HPDE6-E6E7 (cell line): ENCODE measurements around the gene KDSR.
"Not testable (repeated sequence)": the region's sequence is repeated elsewhere in the genome, so short reads cannot be mapped to it uniquely, and the experiment has no call there.

Experiments
- DNase-seq: peaks from one replicate; pipeline ENCODE4 v3.0.0; 2011; ENCODE audit warnings: missing footprints; ENCODE audit errors: extremely low spot score

KDSR gene

DNA sequence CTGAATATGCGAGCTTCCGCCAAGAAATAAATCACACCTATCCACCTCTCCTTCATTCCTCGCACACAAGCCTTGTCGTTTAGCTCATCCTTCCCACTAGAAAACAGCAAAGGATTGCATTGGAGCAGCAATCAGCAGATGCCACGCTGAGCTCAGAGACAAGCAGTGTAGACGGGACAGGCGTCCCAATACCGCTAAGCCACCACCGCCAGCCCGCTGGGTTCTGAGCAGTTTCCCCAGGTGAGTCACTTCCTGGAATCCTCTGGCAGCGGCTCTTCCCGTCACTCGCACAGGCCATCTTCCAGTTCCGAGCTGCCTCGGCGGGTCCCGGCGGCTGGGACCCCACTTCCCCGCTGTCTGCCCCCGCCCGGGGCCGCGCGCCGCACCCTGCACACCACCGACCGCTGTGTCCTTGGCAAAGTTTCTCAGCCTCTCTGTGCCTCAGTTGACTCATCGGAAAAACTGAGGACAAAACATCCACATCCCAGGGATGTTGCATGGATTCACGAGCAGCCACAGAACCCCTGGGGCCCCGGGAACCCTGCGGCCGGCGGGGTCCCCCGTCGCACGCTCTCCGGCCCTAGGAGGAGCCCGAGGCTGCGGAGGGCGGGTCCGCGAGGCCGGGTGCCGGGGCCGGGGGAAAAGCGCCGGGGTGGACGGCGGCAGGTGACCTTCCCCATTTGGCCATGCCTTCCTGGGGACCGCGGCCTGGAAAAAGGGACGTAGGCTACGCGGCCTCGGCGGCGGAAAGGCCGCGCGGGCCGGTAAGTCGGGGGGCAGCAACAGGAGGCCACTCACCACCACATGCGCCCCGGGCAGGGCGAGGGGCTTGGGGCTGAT is 573 bp downstream of the KDSR start:
- DNase-seq = peak; percentile 88

DNA sequence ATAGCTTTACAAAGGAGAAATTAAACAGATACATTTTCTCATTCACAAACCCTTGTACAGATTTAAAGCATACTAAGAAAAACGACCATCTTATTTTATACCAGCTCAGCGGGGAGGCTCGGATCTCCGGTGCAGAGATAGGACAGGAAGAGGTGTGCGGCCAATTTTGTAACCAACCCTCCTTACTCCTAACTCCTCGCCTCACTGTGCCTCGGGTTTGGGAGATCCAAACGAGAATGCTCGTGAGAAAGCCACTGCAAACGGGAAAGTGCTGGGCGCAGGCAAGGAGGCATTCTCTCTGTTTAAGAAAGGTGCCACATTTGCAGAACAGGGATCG is 1.2 kb downstream of the KDSR start:
- DNase-seq = no peak

DNA sequence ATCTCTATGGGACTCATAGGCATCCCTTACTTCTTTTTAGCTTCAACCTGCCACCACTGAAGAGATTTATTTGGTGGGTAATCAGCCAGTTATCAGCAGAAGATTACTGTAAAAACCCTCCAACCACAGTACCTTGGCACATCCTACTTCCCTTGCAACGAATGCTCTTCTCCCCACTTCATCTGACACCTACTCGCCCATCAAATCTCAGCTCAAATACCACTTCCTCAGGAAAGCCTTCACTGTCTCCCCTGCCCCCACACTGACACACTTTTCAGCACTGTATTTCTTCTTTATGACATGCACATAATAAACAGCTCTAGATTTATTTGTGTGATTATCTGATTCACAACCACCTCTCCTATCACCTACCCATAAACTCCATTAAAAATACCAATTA is 3.1 kb downstream of the KDSR start:
- DNase-seq = no peak

DNA sequence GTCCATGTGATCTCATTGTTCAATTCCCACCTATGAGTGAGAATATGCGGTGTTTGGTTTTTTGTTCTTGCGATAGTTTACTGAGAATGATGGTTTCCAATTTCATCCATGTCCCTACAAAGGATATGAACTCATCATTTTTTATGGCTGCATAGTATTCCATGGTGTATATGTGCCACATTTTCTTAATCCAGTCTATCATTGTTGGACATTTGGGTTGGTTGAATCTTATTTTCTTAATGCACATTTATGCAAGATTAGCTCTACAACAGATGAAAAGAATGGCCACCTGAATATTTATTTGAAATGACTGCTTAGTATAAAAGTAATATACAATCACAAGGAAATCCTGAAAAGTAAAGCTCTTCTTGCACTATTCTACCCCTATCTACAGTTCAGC is 3.6 kb downstream of the KDSR start:
- not testable (repeated sequence) for DNase-seq

DNA sequence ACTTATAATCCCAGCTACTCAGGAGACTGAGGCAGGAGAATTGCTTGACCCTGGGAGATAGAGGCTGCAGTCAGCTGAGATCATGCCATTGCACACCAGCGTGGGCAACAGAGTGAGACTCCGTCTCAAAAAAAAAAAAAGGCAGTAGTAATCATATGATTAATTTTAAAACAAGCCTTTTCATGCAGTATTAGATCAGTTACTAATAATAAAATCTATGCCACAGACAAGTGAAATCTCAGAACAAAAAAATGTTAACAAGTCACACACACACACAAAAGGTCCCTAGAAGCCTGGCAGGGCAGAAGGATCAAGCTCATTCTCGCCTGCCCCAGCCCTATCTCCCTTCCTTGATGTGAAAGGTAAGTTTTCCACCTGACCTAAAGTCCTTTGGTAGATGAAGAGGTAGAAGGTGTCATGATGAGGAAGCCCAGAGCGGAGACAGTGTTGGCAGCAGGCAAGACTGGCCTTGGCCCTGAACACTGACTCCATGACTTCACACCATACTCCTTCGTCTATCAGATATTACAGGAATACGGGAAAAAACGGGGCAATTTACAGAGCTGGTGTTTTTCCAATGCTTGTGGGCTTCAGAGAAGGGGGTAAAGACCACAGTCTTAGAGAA is 10.6 kb downstream of the KDSR start:
- no peak for DNase-seq

DNA sequence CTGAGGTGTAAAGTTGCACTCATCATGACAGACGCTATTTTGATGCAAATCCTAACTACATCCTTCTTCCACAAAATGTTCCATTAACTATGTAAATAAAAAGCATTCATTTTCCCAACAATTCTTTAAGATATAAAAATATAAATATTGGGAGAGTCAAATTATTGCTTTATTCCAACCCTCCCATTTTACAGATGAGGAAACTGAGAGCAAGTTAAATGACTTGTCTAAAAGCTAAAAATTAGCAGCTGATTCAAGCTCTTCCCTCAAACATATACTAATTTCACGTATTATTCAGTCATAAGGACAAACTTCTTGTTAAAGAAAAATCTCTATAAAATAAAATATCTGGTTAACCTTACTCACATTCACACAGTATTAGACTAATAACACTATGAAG is 16.8 kb downstream of the KDSR start:
- DNase-seq = no peak

DNA sequence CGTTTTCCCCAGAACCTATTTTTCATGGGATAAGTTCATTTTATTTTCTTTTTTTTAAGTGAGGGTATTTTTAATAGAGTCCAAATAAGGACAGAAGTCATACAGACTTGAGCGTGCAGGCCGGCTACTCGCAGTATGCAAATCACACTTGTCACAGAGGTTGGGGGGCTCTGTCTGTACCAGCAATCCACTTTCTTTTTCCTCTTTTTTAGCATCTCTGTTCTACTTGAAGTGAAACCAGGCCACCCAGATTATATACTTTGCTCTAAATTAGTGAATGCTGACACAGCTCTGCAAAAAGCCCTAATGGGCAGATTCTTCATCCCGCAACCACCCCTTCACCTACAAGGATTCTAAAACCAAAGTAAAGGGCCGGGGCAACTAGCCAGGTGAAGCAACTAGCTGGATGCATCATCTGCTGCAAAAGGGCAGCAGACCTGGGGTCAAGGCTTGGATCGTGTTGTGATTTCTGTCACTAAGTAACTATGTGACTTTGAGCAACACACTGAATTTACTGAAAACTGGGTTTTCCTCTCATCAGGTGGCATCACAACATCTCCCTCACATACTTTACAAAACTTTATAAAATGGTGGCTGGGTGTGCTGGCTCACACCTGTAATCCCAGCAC is 18.4 kb downstream of the KDSR start:
- DNase-seq = no peak

DNA sequence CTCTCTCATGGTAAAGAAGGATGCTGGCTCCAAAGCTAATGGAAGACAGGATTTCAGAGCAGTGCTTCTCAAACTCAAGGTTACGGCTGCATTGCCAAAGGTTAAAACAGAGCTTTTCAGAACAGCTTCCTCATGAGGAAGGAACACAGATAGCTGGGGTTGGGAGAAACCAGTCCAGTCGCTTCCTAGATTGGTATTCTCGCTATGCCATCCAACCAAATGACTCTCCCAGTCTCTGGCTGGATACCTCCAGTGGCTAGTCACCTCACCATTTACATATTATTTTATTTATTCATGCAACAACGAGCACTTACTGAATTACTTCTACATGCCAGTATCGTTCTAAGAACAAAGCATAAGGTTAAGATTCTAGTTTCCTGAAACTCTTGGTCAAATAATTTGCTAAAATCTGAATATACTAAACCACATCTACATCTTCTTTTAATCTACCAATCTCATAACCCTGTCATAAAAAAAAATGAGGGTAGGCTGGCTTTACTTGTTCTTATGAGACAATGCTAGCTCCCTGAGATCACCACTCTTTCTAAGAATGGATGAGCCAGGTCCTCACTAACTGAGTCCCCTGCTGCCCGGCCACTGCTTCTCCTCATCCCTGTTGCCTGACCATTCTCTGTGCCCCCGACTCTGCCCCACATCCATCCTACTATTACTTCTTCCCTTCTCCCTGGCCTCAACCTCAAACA is 20.4 kb downstream of the KDSR start:
- DNase-seq = peak; percentile 60

DNA sequence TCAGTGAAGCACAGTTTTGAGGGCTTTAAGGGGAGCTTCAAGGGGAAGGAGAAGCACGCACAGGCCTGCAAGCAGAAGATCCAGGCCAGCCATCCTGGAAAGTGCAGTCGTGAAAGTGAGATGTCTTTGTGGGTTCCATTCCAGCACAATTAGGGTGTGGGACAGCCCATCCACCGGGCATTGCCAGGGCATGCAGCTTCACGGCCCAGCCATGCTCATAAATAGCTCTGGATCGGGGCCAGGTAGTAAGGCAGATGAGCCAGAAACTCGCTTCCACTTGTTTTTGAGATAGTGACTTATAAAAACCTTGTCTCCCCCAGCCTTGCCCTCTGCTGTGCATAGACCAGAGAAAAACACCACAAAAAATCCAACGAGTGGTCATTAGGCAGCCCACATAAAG is 21.0 kb downstream of the KDSR start:
- DNase-seq = peak; percentile 69

DNA sequence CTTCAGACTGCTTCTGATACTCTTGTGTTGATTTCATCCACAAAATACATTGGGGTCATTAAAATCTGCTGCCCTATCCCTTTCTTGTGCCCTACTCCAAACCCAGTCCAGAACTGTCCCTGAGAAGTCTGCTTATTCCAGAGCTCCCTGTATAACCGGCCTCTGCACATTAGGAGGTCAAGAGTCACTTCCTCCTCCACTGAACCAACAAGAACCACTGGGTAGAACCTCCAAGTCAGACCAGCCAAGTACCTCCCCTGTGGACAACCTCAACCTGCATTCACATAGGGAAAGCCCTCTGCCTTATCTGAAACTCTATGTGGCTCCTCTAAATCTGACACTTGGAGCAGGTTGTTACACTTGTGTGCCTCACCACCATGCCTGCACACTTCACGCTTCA is 22.1 kb downstream of the KDSR start:
- DNase-seq = no peak

DNA sequence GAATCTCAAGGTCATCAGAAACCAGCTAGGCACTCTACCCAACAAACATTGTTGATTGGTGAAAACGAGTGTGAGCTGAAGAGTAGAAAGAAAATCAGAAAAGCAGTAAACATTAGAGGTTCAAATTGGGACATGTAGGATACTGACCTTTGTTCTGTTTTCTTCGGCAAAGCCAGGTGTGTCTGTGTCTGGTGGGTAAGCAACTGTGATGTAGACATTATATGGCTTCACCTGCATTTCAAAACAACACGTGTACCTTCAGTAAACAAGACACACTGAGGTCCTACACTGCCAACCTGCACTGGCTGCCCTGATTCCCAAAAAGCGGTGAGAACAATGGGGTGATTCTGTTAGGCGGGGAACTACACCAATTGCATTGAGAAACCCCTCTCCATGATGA is 22.7 kb downstream of the KDSR start:
- DNase-seq = no peak

DNA sequence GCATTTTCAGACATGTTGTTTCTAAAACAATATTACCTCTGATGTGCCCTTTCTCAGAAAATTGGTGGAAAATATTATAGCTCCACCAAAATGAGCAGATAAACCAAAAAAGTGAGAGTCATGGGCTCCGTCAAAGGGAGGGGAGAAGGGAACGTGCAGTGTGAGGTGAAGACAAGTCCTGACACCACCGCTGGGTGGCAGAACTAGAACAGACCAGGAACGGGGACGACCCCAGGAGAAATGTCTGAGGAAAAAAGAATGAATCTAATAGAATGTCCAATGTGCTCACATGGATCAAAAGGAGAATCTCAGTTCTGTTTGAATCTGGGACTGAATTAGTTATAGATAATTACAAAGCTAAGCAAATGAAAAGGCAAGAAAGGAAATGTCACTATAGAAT is 24.8 kb downstream of the KDSR start:
- DNase-seq = no peak

DNA sequence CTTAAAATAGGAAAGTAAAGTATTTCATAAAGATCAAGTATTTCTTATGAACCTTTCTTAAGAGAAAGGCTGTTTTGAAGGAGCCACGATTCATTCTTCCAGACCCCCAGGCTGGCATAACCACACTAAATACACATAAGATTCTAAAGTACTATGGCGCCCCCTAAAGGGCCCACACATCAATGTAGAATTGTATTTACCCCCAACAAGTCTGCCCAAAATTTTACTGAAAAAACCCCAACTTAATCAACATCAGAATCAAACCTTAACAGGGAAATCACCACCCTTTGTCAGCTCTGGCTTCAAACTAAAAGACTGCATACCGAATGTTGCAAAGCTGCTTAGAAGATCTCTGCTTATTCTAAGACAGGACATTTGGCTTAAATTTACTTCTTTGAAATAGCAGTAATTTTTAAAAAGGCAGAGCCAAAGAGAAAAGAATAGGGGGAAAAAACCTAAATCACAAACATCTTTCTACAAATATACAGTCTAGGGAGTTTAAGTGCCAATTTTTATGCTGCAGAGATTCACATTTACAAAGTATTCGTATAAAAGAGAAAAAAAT is 27.0 kb downstream of the KDSR start:
- DNase-seq = no peak

DNA sequence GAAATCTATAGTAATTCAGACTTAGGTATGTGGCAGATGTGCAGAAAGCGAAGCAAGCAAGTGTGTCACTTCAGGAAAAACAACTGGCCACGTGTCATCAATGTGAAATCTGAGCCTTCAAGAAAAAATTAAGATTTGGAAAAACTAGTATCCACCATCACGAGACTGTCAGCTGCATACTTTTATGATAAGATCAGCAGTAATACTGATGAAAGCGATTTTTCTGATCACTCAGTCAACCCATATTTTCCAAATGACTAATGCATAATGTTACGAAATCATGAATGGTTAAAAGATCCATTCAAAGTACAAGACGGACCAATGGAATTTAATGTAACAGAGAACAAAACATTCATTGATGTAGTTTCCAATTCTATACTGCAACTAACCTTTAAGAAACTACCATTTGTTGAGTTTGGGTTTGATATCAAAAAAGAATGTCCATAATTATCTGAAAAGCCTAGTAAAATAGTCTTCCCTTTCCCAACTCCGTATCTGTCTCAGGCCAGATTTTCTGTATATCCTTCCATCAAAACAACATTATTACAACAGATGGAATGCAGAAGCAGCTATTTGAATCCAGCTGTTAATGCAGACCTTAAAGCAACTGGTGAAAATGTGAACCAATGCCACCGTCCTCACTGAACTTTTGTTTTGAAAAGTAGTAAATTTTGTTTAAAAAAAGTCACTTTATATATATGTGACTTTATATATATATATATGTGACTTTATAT is 30.5 kb downstream of the KDSR start:
- DNase-seq = peak; percentile 65

DNA sequence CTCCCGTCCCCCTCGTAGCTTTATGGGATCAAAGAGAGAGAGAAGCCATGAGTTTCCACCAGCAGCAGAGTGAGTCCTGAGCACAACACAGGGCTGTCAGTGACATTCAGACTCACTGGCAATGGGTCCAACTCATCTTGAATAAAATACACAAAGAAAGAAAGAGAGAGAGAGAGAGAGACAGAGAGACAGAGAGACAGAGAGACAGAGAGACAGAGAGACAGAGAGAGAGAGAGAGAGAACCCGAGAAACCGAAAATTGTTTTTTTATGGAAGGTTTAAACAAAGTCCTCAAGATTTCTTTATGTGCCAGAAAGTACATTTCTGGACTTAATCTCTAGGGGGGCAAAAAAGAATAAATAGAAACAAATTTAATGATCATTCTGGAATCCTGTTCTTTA is 35.9 kb downstream of the KDSR start:
- DNase-seq = no peak

DNA sequence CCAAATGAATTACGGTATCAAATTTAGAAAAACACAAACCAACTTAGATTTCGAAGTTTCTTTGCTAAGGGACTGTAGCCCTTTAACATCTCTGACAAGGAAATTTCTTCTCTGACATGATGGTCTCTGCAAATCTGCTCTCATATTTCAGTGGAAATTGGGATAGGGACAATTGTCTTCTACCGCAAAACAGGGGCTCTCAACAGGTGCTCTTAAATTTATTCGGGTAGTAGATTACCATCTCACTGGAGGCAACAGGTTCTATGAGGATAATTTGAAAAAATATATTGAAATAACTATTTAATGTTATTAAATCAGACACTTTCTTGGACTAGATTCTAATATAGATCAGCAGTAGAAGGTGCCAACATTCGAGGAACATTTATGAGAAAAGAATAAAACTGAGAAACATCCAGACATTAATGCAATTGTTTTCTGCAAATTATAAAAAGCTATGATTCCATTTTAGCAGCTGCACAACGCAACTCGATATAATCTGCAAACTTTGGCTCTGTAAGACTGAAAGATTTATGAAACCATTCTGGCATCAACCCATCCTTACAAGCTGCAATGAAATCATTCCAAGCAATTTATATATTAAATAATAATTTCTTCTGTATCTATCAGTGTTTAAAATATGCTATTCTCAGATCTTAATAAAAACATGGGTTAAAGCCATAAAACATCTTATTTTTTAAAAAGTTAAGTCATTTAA is 37.4 kb downstream of the KDSR start:
- DNase-seq = no peak

DNA sequence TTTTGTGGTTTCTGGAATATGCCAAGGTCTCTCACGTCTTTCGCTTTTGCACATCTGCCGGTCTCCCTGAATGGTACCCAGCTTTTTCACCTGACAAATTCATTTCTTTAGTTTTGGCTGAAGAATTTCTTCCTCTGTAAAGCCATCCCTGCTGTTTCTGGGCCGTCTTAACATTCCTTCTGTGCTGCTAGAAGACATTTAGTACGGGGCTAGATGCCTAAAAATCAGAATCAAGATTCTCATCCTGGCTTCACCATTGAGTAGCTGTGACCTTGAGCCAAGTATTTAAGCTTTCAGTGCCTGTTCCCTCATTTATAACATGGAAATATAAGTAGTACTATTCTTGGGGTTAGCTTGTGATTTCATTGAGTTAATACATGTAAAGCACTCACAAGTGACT is 41.0 kb downstream of the KDSR start:
- DNase-seq = no peak

DNA sequence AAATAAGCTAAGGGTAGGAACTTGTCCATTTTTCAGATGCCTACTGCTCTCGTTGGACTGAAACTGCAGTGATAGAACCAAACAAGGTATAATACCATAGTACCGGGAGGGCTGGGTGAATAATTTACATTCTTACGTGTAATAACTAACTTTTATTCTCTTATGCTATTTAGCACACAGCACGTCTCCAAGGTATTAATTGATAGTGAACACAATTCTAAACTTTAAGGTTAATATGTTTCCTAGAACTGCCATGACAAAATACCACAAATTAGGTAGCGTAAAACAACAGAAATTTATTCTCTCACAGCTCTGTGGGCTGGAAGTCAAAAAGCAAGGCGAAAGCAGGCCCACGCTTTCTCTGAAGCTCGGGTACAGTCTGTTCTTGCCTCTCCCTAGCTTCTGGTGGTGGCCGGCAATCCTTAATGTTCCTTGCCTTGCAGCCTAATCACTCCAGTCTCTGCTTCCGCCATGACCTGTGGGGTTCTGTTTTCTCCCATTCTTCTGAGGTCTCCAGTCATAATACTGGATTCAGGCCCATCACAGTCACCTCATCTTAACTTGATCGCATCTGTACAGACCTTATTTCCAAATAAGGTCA is 41.8 kb downstream of the KDSR start:
- DNase-seq = no peak

DNA sequence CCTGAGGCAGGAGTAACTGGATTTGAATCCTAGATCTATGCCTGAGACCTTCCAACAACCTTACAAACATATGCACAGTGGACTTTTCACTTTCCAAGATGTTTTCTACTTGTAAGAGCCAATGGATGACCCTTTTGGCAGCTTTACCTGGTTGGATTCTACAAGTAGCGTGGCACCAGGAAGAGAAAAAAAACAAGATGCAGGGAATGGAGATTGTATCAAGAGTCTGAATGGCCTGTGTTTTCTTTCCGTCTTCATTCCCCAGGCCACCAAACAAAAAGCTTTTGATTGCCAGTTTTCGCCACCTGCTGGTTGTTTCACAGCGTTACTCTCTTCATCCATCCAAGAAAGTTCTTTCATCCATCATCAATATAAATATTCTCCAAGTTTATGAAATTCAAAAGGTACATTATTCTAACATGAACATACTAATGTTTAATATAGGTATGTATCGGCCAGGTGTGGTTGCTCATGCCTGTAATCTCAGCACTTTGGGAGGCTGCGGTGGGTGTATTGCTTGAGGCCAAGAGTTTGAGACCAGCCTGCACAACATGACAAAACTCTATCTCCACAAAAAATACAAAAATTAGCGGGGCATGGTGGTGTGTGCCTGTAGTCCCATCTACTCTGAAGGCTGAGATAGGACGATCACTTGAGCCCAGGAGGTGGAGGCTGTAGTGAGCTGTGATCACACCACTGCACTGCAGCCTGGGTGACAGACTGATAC is 43.9 kb downstream of the KDSR start:
- DNase-seq = peak; percentile 38

DNA sequence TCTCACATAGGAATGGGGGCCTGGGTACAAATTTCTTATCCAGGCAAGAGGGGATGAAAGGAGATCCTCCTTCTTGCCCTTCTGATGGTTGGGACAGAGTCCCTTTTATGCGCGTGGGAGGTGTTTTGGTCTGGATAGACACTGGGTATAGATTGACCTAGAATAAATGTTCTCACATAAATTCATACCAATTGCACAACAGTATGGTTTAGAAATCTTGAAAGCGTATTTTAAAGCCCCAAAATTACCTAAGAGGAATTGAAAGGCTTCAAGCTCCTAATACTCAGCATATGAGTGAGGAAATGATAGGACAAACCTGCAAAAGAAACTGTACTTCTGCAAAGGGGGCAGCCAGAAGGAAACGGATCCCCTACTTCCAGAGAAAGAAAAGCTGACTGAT is 44.8 kb downstream of the KDSR start:
- DNase-seq = no peak
